ENCODE results near the gene CAB39.
A peak's percentile ranks its signal among the peaks of the same experiment; 100 is the strongest.

Gene CAB39

GRCh38 chr2:230748087-230748486, 35.4 kb downstream of the CAB39 start:
- Mint-ChIP-seq H3K4me1 (no peaks in the 10 kb centered on the region), H3K27me3 (ENCODE audit: low read depth, poor library complexity) (no peaks in the 10 kb centered on the region), H3K27ac (no peak overlapping the region), H3K9me3 (peaks cover 11% of the 10 kb centered on the region), H3K4me3 (no peak overlapping the region), H3K36me3 (ENCODE audit: low read depth) (peaks cover 60% of the 10 kb centered on the region)
- DNase-seq: no peak
- TF ChIP-seq CTCF (IDR thresholded peaks at IDR 0.05): no peak

GRCh38 chr2:230749111-230749510, 36.5 kb downstream of the CAB39 start:
- H3K4me3 Mint-ChIP-seq: no peak overlapping the region
- no peak overlapping the region for H3K27ac Mint-ChIP-seq
- H3K4me1 Mint-ChIP-seq: no peaks in the 10 kb centered on the region
- H3K36me3 Mint-ChIP-seq (ENCODE audit: low read depth): peaks cover 54% of the 10 kb centered on the region
- H3K9me3 Mint-ChIP-seq: peaks cover 11% of the 10 kb centered on the region
- H3K27me3 Mint-ChIP-seq (ENCODE audit: low read depth, poor library complexity): no peaks in the 10 kb centered on the region
- TF ChIP-seq CTCF (IDR thresholded peaks at IDR 0.05): no peak
- DNase-seq: no peak

GRCh38 chr2:230751062-230751461, 38.4 kb downstream of the CAB39 start:
- no peak overlapping the region for H3K27ac Mint-ChIP-seq
- H3K9me3 Mint-ChIP-seq: peaks cover 11% of the 10 kb centered on the region

GRCh38 chr2:230754200-230754599, 41.6 kb downstream of the CAB39 start:
- TF ChIP-seq CTCF (IDR thresholded peaks at IDR 0.05): no peak
- Mint-ChIP-seq H3K9me3 (peaks cover 11% of the 10 kb centered on the region), H3K27ac (no peak overlapping the region), H3K36me3 (ENCODE audit: low read depth) (peaks cover 40% of the 10 kb centered on the region), H3K4me1 (peaks cover 5% of the 10 kb centered on the region), H3K27me3 (ENCODE audit: low read depth, poor library complexity) (no peaks in the 10 kb centered on the region), H3K4me3 (no peak overlapping the region)
- DNase-seq: no peak

More at GRCh38 chr2:230751062-230751461, 38.4 kb downstream of the CAB39 start:
- no peak for TF ChIP-seq CTCF (IDR thresholded peaks at IDR 0.05)
- Mint-ChIP-seq H3K4me1 (no peaks in the 10 kb centered on the region), H3K4me3 (no peak overlapping the region), H3K27me3 (ENCODE audit: low read depth, poor library complexity) (no peaks in the 10 kb centered on the region), H3K36me3 (ENCODE audit: low read depth) (peaks cover 46% of the 10 kb centered on the region)
- no peak for DNase-seq

GRCh38 chr2:230757476-230757875, 44.8 kb downstream of the CAB39 start:
- DNase-seq: no peak
- no peak overlapping the region for H3K4me3 Mint-ChIP-seq
- H3K27ac Mint-ChIP-seq: no peak overlapping the region
- TF ChIP-seq CTCF (IDR thresholded peaks at IDR 0.05): no peak
- no peaks in the 10 kb centered on the region for H3K9me3 Mint-ChIP-seq
- peaks cover 21% of the 10 kb centered on the region for H3K4me1 Mint-ChIP-seq
- peaks cover 28% of the 10 kb centered on the region for H3K36me3 Mint-ChIP-seq (ENCODE audit: low read depth)
- H3K27me3 Mint-ChIP-seq (ENCODE audit: low read depth, poor library complexity): no peaks in the 10 kb centered on the region

- Mint-ChIP-seq H3K27ac (peak overlapping the region; percentile 79), H3K9me3 (no peaks in the 10 kb centered on the region), H3K4me1 (peaks cover 21% of the 10 kb centered on the region)
Measured at GRCh38 chr2:230758566-230759480, 46.2 kb downstream of the CAB39 start.

More at GRCh38 chr2:230758566-230759480, 46.2 kb downstream of the CAB39 start:
- H3K27me3 Mint-ChIP-seq (ENCODE audit: low read depth, poor library complexity): no peaks in the 10 kb centered on the region
- no peak for TF ChIP-seq CTCF (IDR thresholded peaks at IDR 0.05)
- no peak overlapping the region for H3K4me3 Mint-ChIP-seq
- peaks cover 26% of the 10 kb centered on the region for H3K36me3 Mint-ChIP-seq (ENCODE audit: low read depth)
- DNase-seq: no peak
